CD4-positive, CD25-positive, alpha-beta regulatory T cell (primary cell): ENCODE data around the gene ZNF831. TPM values are rescaled to one million over a fixed set of nuclear protein-coding genes. Genes with fewer than 3 reads are reported as not detected.
A peak's percentile ranks its signal among the peaks of the same experiment; 100 is the strongest.

Experiments
- ATAC-seq, 2 donors: fragments of 150-1000 bp; cut with Tn5 transposase; one replicate each; pipeline ENCODE4 v1.10.0; 2021; ENCODE audit warnings: low read depth in 2 of 2, moderate number of reproducible peaks in 2 of 2, moderate library complexity in 1 of 2
- DNase-seq, 3 donors: peaks; one replicate each; pipeline versions ENCODE4 v3.0.0 to v3.0.0-alpha.2; 2012 to 2022; ENCODE audit warnings: mixed read lengths in 1 of 3
- H3K27ac ChIP-seq: one replicate; pipeline ENCODE4 v1.7.0; 2013; ENCODE audit warnings: mild to moderate bottlenecking, low read length; ENCODE audit not compliant: insufficient read depth, poor library complexity, severe bottlenecking
- H3K27me3 ChIP-seq: one replicate; pipeline ENCODE4 v1.7.0; 2013; ENCODE audit warnings: low read length; ENCODE audit not compliant: control insufficient read depth, insufficient read depth
- H3K36me3 ChIP-seq: one replicate; pipeline ENCODE4 v1.7.0; 2013; ENCODE audit warnings: mild to moderate bottlenecking, low read length, moderate library complexity; ENCODE audit not compliant: control insufficient read depth, insufficient read depth
- H3K4me1 ChIP-seq: 2 replicates; pipeline ENCODE4 v1.7.0; 2013; ENCODE audit warnings: mild to moderate bottlenecking, low read length; ENCODE audit not compliant: insufficient read depth, control insufficient read depth, poor library complexity, severe bottlenecking
- H3K4me3 ChIP-seq: one replicate; pipeline ENCODE4 v1.7.0; 2013; ENCODE audit warnings: low read depth, mild to moderate bottlenecking, low read length, moderate library complexity
- H3K9me3 ChIP-seq, 2 experiments: 1 replicate in 1 of 2; 2 replicates in 1 of 2; pipeline ENCODE4 v1.7.0; 2013; ENCODE audit warnings: low read length in 2 of 2, mild to moderate bottlenecking in 1 of 2, moderate library complexity in 1 of 2; ENCODE audit not compliant: control insufficient read depth in 2 of 2
- H3K27ac Mint-ChIP-seq, 3 donors: one replicate each; pipeline ENCODE4 v1.8.0; 2020 to 2022; ENCODE audit warnings: mild to moderate bottlenecking in 3 of 3, mixed read lengths in 3 of 3, moderate library complexity in 2 of 3
- H3K27me3 Mint-ChIP-seq: one replicate; pipeline ENCODE4 v1.8.0; 2022; ENCODE audit warnings: mild to moderate bottlenecking, mixed read lengths
- H3K36me3 Mint-ChIP-seq: one replicate; pipeline ENCODE4 v1.8.0; 2020; ENCODE audit warnings: mixed read lengths
- H3K4me1 Mint-ChIP-seq, 4 donors: one replicate each; pipeline ENCODE4 v1.8.0; 2020 to 2022; ENCODE audit warnings: mixed read lengths in 4 of 4, mild to moderate bottlenecking in 1 of 4
- H3K4me3 Mint-ChIP-seq, 4 donors: one replicate each; pipeline ENCODE4 v1.8.0; 2020 to 2022; ENCODE audit warnings: mild to moderate bottlenecking in 4 of 4, mixed read lengths in 4 of 4, moderate library complexity in 3 of 4
- H3K9me3 Mint-ChIP-seq, 7 donors: one replicate each; pipeline ENCODE4 v1.8.0; 2020 to 2022; ENCODE audit warnings: mixed read lengths in 7 of 7, mild to moderate bottlenecking in 3 of 7, moderate library complexity in 2 of 7
- polyA plus RNA-seq, 4 donors: library from polyadenylated mRNA; unstranded; fragments of 300-500 nt; fragmentation: Illumina TruSeq; gene quantifications; one replicate each; pipeline ENCODE4 v1.2.3, GENCODE V29; 2021
- total RNA-seq: library from RNA; stranded (reverse); gene quantifications from one replicate; pipeline ENCODE4 v1.2.3, GENCODE V29; 2022

Gene ZNF831
- total and polyA plus RNA-seq, 5 donors from 2014 or later: 15.9 to 90.3 (median 19.2) TPM

DNA sequence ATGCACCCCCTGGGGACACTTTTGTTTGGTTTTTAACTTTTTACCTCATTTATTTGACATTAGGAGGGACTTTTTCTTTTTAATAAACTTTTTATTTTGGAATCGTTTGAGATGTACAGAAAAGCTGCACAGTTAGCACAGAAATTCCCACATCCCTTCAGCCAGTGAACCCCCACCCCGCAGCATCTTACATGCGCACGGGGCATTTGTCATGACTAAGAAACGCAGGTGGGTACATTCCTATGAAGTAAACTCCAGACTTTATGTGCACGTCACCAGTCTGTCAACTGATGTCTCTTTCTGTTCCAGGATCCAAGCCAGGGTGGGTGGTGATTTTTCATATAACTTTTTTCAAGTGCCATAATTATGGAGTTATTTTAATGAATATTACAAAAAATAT, 4.9 kb upstream of the ZNF831 start:
- peaks cover 28% of the 10 kb centered on the region for H3K36me3 Mint-ChIP-seq
- H3K27me3 ChIP-seq: no peaks in the 10 kb centered on the region
- peak overlapping the region; percentile 85 to 99 (median 92) for H3K4me3 Mint-ChIP-seq
- H3K4me1 ChIP-seq: peaks cover 98% of the 10 kb centered on the region
- H3K4me1 Mint-ChIP-seq: peaks cover 48 to 97% (median 83%) of the 10 kb centered on the region in 4 donors
- H3K36me3 ChIP-seq: no peaks in the 10 kb centered on the region
- H3K9me3 Mint-ChIP-seq: no peaks in the 10 kb centered on the region
- no peaks in the 10 kb centered on the region for H3K27me3 Mint-ChIP-seq
- ATAC-seq (no peak), DNase-seq (no peak)
- no peaks in the 10 kb centered on the region for H3K9me3 ChIP-seq
- H3K27ac Mint-ChIP-seq: peak overlapping the region; percentile 70 to 100 (median 98)
- peak overlapping the region; percentile 99 for H3K27ac ChIP-seq
- H3K4me3 ChIP-seq: peak overlapping the region; percentile 87

GRCh38 chr20:59159091-59159490, 4.5 kb upstream of the ZNF831 start:
- H3K36me3 ChIP-seq: no peaks in the 10 kb centered on the region
- H3K27me3 ChIP-seq: no peaks in the 10 kb centered on the region
- peak overlapping the region; percentile 85 to 99 (median 92) for H3K4me3 Mint-ChIP-seq
- H3K4me1 Mint-ChIP-seq: peaks cover 48 to 95% (median 80%) of the 10 kb centered on the region in 4 donors
- no peaks in the 10 kb centered on the region for H3K9me3 Mint-ChIP-seq
- no peaks in the 10 kb centered on the region for H3K9me3 ChIP-seq
- H3K4me1 ChIP-seq: peaks cover 98% of the 10 kb centered on the region
- DNase-seq: no peak
- H3K4me3 ChIP-seq: peak overlapping the region; percentile 87
- H3K36me3 Mint-ChIP-seq: peaks cover 26% of the 10 kb centered on the region
- no peaks in the 10 kb centered on the region for H3K27me3 Mint-ChIP-seq
- no peak for ATAC-seq
- H3K27ac Mint-ChIP-seq: peak overlapping the region; percentile 95 to 100 (median 100)
- H3K27ac ChIP-seq: peak overlapping the region; percentile 99

GRCh38 chr20:59159493-59160376, 3.9 kb upstream of the ZNF831 start:
- Mint-ChIP-seq H3K27ac (peak overlapping the region; percentile 95 to 100 (median 100)), H3K9me3 (no peaks in the 10 kb centered on the region), H3K4me3 (peak overlapping the region; percentile 85 to 99 (median 92)), H3K36me3 (peaks cover 23% of the 10 kb centered on the region), H3K4me1 (peaks cover 44 to 91% (median 76%) of the 10 kb centered on the region in 4 donors), H3K27me3 (no peaks in the 10 kb centered on the region)
- peaks cover 98% of the 10 kb centered on the region for H3K4me1 ChIP-seq
- H3K36me3 ChIP-seq: no peaks in the 10 kb centered on the region
- peak overlapping the region; percentile 99 for H3K27ac ChIP-seq
- DNase-seq (peak; percentile 59 to 80 (median 70)), ATAC-seq (peak; percentile 69 to 80)
- H3K27me3 ChIP-seq: no peaks in the 10 kb centered on the region
- no peaks in the 10 kb centered on the region for H3K9me3 ChIP-seq
- peak overlapping the region; percentile 87 for H3K4me3 ChIP-seq

- no peaks in the 10 kb centered on the region for H3K9me3 ChIP-seq
- no peak for DNase-seq
- peak overlapping the region; percentile 87 for H3K4me3 ChIP-seq
- H3K36me3 ChIP-seq: no peaks in the 10 kb centered on the region
- Mint-ChIP-seq H3K4me3 (peak overlapping the region; percentile 85 to 99 (median 92)), H3K27ac (peak overlapping the region; percentile 95 to 100 (median 100)), H3K4me1 (peaks cover 37 to 91% (median 73%) of the 10 kb centered on the region in 4 donors), H3K36me3 (peaks cover 19% of the 10 kb centered on the region), H3K9me3 (no peaks in the 10 kb centered on the region), H3K27me3 (no peaks in the 10 kb centered on the region)
- H3K27me3 ChIP-seq: no peaks in the 10 kb centered on the region
- peaks cover 98% of the 10 kb centered on the region for H3K4me1 ChIP-seq
- no peak for ATAC-seq
- H3K27ac ChIP-seq: peak overlapping the region; percentile 99
These were observed 3.1 kb upstream of the ZNF831 start for GRCh38 chr20:59160389-59161115.

- H3K4me3 ChIP-seq: peak overlapping the region; percentile 87
- peak; percentile 7 to 17 for ATAC-seq
- H3K4me3 Mint-ChIP-seq: peak overlapping the region; percentile 85 to 99 (median 92)
- H3K27me3 Mint-ChIP-seq: no peaks in the 10 kb centered on the region
- peak in 2 of 3 donors; percentile 67 to 77 for DNase-seq
- peaks cover 37 to 93% (median 69%) of the 10 kb centered on the region in 4 donors for H3K4me1 Mint-ChIP-seq
- H3K9me3 Mint-ChIP-seq: no peaks in the 10 kb centered on the region
- H3K27ac Mint-ChIP-seq: peak overlapping the region; percentile 95 to 100 (median 100)
- H3K36me3 Mint-ChIP-seq: peaks cover 19% of the 10 kb centered on the region
- H3K27me3 ChIP-seq: no peaks in the 10 kb centered on the region
- H3K4me1 ChIP-seq: peaks cover 97% of the 10 kb centered on the region
- no peaks in the 10 kb centered on the region for H3K9me3 ChIP-seq
- peak overlapping the region; percentile 99 for H3K27ac ChIP-seq
- H3K36me3 ChIP-seq: no peaks in the 10 kb centered on the region
These were observed 1.9 kb upstream of the ZNF831 start for GRCh38 chr20:59161721-59162120.

- ATAC-seq (no peak), DNase-seq (peak in 2 of 3 donors; percentile 62 to 77)
- Mint-ChIP-seq H3K4me3 (peak overlapping the region; percentile 85 to 99 (median 90)), H3K36me3 (peaks cover 19% of the 10 kb centered on the region), H3K9me3 (peaks cover 0 to 1% (median 0%) of the 10 kb centered on the region in 7 donors), H3K27me3 (no peaks in the 10 kb centered on the region), H3K27ac (peak overlapping the region; percentile 95 to 100 (median 100)), H3K4me1 (peaks cover 38 to 93% (median 70%) of the 10 kb centered on the region in 4 donors)
- H3K4me1 ChIP-seq: peaks cover 95% of the 10 kb centered on the region
- H3K36me3 ChIP-seq: peaks cover 2% of the 10 kb centered on the region
- H3K27me3 ChIP-seq: no peaks in the 10 kb centered on the region
- no peaks in the 10 kb centered on the region for H3K9me3 ChIP-seq
- H3K27ac ChIP-seq: peak overlapping the region; percentile 99
- H3K4me3 ChIP-seq: peak overlapping the region; percentile 87
These were observed 1.2 kb downstream of the ZNF831 start for GRCh38 chr20:59164686-59165391.

GRCh38 chr20:59165396-59165795, 1.8 kb downstream of the ZNF831 start:
- H3K9me3 ChIP-seq: no peaks in the 10 kb centered on the region
- Mint-ChIP-seq H3K4me1 (peaks cover 40 to 93% (median 73%) of the 10 kb centered on the region in 4 donors), H3K9me3 (peaks cover 0 to 1% (median 0%) of the 10 kb centered on the region in 7 donors), H3K36me3 (peaks cover 23% of the 10 kb centered on the region), H3K27ac (peak overlapping the region; percentile 95 to 100 (median 100)), H3K27me3 (no peaks in the 10 kb centered on the region), H3K4me3 (peak overlapping the region; percentile 85 to 99 (median 90))
- no peaks in the 10 kb centered on the region for H3K27me3 ChIP-seq
- peak overlapping the region; percentile 87 for H3K4me3 ChIP-seq
- peaks cover 6% of the 10 kb centered on the region for H3K36me3 ChIP-seq
- ATAC-seq: no peak
- DNase-seq: peak in 1 of 3 donors; percentile 44
- H3K27ac ChIP-seq: peak overlapping the region; percentile 99
- H3K4me1 ChIP-seq: peaks cover 94% of the 10 kb centered on the region
